ENCODE results near the gene TOX2.

The TOX2 gene

GRCh38 chr20:44085616-44086434 lies 171.2 kb downstream of the TOX2 start:
- DNase-seq: no peak

GRCh38 chr20:44087051-44087856 lies 172.6 kb downstream of the TOX2 start:
- DNase-seq: no peak

DNA sequence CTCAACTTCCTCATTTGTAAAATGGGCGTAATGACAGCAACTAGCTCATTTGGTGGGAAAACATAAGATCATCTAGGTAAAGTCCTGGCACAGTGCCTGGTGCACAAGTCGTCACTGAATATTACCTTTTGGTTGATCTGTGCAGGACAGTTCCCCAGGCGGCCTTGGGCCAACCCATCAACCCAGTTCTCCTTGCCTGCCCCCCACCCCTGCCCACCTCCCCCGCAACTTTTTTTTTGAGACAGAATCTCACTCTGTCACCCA lies 173.1 kb downstream of the TOX2 start:
- no peak for DNase-seq

DNA sequence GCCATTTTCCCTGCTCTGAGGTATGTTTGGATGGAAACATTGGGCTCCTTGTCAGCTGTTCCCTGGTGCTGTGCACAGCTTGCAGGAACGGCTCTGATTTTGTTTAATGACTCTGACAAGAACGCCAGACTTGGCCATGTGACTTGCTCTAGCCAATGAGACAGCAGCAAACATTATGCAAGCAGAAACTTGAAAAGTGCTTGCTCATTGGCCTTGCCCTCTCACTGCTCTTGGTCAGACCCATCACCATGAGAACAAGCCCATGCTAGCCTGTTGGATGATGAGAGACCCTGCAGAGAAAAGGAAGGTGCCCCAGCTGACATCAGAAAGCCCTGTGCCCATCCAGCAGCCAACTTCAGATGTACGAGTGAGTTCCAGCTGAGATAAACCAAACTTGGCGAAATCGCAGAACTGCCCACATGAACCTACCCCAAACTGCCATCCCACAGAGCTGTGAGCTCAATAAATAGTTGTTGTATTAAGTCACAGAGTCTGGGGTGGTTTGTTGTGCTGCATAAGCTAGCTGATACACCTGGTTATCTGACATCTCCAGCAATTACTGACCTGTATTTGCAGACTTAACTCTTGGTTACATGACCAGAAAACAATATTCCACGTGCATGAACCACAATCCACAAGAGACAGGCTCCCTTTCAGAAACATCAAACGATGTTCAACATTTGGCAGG lies 175.5 kb downstream of the TOX2 start:
- no peak for DNase-seq

- no peak for DNase-seq
These were observed 176.4 kb downstream of the TOX2 start for GRCh38 chr20:44091026-44091425.

DNA sequence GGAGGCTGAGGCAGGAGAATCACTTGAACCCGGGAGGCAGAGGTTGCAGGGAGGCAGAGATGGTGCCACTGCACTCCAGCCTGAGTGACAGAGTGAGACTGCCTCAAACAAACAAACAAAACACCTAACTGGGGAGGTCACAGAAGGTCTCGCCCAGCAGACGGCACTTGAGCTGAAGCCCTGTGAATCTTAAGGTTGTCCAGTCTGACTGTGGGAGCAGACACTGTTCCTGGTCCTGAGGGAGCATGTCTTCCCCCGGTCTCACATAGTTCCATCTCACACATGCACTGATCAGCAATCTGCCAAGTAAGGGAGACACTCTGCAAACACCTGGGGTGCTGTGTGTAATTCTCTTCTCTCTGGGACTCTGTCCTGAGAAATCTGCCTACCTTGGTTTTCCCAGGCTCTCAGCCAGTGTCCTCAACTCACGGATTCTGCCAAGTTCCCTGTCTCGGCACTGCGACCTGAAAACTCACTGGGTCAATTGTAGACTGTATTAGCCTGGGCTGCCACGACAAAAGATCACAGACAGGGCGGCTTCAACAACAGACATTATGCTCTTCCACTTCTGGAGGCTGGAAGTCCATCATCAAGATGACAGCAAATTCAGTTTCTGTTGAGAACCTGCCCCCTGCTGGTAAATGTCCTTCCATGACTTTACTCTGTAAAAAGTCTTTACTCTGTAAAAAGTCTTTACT lies 178.0 kb downstream of the TOX2 start:
- no peak for DNase-seq

DNA sequence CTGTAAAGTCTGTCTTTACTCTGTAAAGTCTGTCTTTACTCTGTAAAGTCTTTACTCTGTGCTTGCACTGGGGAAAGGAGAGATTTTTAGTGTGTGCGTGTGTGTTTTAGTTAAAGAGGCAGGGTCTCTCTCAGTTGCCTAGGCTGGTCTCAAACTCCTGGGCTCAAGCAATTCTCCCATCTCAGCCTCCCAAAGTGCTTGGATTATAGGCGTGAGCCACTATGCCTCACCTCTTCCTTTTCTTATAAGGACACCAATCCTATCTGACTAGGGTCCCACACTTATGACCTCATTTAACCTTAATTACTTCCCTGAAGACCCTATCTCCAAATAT lies 178.6 kb downstream of the TOX2 start:
- no peak for DNase-seq

GRCh38 chr20:44095831-44096230 lies 181.2 kb downstream of the TOX2 start:
- DNase-seq: no peak

DNA sequence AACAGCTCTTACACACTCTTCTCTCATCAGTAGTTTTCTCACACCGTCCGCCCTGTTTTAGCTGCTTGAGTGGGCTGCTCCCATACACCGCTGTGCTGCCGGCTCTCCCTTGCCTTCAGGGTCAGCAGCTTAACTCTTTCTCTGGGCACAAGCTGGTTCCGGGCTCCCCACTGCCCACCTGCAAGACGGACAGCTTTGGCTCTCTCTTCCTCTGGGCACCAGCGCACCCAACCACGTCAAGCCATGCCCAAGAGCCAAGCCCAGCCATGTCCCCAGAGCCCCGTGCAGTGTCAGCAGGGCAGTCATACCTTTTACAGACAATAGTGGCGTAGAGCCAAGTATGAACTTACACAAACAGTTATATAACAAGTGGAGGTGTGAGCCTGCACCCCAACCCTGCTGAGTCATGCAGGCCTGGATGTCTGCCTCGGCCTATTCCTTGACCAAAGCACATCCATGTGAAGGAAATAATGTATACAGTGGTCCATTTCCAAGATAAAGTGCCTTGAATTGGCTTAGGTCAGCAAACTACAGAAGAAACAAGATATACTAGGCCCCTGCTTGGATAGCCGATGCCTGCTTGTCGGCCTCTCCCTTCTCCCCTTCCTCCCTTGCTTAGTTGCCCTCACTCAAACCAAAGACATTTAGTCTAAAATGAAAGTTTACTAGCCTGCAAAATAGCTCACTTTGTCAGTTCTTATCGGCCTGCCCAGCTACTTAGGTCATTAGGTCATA lies 183.0 kb downstream of the TOX2 start:
- DNase-seq: no peak

DNA sequence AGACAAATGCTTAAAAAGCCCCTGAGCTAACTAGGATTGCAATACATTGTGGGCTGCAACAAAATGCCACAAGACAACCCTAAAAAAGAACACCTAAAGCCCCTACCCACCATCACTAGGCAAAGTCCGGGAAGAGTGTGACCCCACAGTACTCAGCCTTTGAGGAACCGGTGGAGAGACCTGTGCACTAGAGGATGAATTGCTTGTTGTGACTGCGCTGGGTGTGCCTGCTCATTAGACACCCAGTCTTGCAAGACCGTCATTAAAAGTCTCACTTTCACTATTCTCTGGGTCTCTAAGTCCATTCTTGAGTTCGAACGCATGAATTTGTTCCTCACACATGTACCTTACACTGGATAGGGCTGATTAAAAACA lies 183.6 kb downstream of the TOX2 start:
- DNase-seq: no peak

DNA sequence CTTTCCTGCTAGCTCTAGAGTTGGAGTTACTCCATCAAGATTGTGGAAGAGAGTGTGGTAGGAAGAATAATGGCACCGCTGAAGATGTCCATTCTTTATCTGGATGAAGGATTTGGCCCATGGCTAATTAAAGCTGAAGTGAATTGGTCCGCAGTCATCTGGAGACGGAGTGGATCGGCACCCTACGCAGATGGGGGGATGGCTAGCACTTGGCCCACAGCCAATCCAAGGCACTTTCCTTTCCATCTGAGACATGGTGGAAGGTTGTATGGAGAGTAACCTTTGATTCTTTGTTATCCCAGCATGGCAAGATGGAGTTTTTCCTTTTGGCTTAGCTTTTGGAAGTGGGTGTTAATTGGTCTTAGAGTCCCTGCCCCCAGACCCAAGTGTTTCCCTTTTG lies 184.0 kb downstream of the TOX2 start:
- DNase-seq: no peak

- no peak for DNase-seq
These were observed 185.2 kb downstream of the TOX2 start for GRCh38 chr20:44099832-44100231.

DNA sequence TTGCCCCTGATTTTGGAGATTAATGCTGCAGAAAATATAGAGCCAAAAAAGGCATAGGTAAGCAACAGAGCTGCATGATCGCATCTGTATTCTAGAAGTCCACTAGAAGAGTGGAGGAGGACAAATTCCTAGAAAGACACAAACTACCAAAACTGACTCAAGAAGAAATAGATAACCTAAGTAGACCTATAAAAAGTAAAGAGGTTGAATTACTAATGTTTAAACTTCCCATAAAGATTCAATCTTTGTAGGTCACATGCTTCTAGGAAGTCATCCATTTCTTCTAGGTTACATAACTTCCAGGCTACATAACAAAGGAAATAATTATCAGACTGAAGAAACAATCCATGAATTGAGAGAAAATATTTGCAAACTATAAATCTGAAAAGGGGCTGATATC lies 187.9 kb downstream of the TOX2 start:
- no peak for DNase-seq

DNA sequence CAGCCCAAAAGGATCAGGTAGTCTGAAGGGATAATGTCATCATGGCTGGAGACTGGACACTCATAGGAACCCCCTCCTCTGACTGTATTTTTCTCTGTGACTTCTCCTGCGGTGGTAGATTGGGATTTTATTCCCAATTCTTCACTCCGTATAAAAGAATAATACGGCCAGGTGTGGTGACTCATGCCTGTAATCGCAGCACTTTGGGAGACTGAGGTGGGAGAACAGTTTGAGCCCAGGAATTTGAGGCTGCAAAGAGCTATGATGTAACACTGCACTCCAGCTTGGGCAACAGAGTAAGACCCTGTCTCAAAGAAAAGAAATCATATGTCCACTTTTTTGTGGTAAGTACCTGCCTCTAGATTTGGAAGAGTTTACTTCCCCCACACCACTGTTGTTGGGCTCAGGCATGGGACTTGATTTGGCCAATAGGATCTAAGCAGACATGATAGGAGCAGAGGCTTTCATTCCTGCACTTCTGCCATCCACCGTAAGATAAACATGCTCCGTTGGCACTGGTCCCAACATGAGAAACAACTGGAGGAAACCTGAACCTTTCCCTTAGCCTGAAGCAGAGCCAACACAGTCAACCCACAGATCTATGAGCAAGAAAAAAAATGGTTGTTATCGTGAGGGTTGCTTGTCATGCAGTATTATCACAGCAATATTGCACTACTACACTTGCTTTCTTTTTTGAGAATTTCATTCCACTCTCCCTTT lies 190.3 kb downstream of the TOX2 start:
- DNase-seq: no peak

- no peak for DNase-seq
These were observed 192.0 kb downstream of the TOX2 start for GRCh38 chr20:44106615-44107014.

DNA sequence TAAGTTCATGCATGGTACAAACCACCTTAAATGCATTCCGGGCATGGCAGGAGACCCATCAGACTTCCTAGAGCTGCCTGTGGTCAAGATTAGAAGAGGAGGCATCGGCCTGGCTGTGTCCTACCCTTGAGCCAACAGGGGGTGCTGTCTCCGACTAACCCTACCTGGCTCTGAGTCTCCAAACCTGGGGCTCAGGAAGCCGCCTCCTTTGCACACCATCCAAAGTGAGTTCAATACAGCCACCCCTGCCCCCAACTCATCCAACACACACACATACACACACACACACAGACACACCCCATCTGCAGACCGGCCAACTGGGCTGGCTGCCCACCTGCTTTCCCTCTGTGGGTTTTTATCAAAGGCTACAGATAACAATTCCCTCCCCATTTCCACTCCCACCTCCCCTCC lies 195.3 kb downstream of the TOX2 start:
- DNase-seq: no peak

DNA sequence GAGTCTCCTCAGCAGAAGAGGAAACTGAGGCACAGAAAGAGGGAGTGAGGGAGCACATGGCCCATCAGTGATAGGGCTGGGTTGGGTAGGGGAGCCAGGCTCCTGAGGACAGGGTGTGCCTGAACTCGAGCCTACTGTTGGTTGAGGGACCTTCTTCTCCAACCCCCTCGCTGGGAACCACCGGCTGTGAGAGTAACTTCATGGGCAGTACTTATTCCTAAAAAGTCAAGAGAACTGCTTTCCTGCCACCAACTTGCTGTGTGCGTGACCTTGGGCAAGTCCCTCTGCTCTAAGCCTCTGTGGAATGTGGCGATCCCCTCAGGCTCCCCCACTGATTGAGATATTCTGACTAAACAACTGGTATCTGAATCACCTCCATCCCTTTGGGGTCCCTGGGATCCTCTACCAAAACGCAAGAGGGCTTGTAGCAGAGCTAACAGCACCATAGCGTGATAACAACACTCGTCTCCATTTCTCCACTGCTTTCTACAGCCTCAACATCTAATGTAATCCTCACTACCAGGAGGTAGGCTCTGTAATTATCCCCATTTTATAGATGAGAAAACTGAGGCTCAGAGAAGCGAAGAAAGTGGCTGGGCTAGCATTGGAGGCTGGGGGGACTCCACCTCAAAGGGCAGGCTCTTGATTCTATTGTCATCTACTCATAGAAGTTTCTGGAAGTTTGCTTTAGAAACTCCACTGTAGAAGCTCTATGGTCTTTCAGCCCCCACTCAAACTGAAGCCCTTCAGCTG lies 196.3 kb downstream of the TOX2 start:
- no peak for DNase-seq

DNA sequence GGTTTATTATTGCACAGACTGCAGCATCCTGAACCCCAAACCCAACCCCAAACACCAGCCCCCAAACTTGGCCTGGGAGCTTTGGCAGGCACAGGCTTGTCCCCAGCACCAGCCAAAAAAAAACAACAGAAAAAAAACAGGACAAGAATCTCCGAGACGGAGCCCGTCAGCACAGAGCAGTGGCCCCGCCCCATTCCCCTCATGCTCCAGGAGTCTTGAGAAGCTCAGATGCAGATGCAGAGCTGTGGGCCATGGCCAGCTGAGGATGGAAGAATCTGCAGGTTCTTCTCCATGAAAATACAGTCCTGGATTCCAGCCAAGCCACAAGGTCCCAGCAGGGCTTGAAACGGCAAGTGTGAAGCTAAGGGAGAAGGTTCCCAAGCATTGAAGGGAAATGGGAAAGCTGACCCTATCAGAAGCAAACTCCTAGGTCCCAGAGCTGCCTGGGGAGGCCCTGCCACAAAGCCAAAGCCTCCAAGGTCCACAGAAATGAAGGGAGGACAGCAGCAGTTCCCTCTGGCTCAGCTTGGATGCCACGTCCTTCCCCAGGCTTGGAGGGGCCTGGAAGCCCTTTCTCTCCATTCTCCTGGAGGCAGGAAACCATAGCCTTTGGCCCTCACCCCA lies 197.2 kb downstream of the TOX2 start:
- no peak for DNase-seq

DNA sequence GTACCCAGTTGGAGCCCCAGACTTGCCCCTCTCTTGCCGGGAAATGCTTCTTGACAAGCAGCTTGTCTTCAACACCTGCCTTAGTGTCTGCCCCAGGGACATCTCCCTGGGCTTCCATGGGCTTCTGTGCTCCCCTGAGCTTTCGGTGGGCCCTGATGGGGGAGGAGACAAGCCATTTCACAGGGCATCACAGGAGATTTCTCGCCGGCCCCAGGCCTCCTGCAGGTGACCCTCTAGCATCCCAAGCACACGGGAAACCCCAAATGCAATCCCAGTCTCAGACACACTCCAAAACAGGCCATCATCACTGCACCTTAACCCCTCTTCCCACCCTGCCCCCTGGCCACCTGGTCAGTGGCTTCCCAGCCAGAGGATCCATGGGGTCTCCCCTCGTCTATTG lies 197.8 kb downstream of the TOX2 start:
- no peak for DNase-seq

DNA sequence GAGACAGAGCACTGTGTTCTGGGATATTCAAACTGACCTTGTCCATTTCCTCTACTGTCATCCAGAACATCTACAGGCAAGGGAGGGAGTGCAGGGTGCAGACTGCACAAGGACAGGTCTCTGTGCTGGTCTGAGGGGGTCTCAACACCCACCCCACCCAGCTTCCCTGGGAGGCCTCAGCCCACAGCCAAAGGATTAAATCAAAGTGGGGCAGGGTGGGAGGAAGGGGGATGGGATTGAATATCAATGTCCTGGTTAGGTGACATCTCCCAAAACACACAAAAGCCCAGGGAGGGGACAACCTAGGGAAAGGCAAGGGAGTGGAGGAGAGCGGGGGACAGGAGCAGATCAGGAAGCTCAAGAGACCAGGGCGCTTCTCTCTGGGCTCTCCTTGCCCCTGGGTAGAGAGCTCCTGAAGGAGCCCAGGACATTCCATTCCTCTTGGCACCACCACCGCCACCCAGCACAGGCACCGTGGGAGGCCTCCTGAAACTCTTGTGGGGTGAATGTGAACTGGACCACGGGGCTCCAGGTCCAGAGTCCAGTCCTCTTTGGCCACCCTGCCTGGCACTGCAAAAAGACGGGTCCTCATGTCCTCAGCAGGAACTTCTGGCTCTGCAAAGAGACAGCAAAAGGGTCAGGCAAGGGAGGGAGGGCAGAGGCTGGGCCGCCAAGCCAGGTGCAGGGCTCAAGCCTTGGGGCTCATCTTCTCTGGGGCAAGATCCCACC lies 198.4 kb downstream of the TOX2 start:
- no peak for DNase-seq

All from stimulated activated CD4-positive, alpha-beta T cell treated with anti-CD3 and anti-CD28 coated beads, Interleukin-12 subunit alpha, Interleukin-12 subunit beta, amount 100 ng/mL, for 4 hours (primary cell).